GM21529 (cell line): ENCODE results near the gene FOXP1.

Experiments used
- ATAC-seq: cut with Tn5 transposase; IDR thresholded peaks from one replicate; pipeline ENCODE4 v1.9.1; 2021; ENCODE audit not compliant: unreplicated experiment

Gene FOXP1

DNA sequence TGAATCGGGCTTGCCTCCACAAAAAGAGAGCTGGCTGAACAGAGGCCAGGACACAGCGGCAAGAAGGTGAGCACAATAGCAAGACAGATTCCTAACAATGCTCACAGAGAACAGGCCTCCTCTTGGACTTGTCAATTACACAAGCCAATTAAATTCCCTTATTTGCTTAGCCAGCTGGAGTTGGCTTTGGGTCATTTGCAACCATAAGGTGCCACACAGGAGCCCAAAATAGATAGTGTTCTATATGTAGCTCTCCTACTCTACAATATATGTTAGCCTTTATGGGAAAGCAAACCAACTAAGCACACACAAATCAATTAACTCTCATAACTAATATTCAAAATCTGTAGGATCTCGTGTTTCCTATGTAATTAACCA is 335.6 kb downstream of the FOXP1 start:
- no peak for ATAC-seq

DNA sequence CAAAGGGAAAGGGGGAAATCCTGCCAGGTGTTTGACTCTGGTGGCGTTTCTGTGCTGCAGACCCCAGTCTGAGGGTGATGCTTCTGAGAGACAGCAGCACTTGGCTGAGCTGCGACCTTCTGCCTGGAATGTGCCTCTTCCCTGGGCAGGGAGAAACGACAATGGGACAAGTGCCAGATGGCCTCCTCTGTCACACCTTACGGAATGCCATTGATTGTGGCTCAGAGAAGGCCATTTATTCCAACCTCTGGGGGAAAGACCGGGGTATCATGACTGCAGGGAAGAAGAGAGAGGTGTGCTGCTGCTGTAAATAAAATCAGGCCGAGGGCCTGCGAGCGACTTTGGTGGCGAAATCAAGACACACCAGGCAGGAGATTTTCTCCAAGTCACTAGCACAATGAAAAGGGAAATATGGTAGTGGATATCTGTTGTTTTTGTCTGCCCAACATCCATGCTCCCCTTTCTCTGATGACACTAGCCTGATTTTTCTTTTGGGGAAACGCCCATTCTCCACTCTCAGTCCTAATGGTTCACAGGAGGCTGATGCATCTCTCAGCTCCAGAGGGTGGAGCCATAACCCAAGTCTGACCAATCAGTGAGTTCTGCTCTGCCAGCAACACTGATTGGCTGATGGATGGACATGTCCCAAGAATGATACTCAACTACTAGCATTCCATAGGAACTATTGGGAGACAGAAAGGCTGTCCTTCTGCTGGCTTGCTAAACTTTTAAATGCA is 336.1 kb downstream of the FOXP1 start:
- ATAC-seq = no peak

DNA sequence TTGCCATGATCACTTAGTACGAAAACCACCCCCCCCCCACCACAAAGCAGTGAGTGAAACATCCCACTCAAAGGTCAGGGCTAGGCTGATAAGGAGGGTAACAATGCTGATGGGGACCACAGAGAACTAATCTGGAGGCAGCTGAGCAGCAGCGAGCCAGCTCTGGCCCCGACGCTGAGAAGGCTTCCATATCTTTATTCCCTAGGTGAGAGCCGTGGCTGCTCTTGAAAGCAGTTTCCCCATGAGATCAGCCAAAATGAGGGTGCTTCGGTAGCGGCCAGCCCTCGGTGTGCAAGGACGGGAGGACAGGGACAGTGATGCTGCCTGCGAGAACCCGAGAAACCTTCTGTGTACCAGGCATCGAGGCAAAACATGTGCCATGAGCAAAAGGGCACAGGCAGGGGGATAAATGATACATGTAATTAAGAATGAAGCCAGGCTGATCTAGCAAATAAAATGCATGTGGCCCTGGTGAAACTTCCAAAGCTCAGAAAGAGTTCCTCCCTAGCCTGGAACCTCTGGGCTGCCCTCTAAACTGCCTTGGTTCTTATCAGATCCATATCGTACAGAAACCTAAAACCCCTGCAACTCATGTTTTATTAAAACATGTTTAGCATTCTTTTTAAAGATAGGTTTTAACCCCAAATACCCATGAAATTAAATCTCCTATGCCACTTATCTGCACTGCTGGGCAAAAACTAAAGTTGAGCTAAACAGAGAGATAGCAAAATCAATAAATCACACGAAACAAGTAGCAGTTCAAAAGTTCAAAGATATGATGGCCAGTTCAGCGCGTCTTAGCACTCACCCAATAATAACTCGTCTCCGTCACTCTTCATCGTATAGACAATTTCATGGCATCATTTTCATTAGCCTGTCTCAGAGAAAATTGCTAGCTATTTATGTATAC is 337.3 kb downstream of the FOXP1 start:
- no peak for ATAC-seq

DNA sequence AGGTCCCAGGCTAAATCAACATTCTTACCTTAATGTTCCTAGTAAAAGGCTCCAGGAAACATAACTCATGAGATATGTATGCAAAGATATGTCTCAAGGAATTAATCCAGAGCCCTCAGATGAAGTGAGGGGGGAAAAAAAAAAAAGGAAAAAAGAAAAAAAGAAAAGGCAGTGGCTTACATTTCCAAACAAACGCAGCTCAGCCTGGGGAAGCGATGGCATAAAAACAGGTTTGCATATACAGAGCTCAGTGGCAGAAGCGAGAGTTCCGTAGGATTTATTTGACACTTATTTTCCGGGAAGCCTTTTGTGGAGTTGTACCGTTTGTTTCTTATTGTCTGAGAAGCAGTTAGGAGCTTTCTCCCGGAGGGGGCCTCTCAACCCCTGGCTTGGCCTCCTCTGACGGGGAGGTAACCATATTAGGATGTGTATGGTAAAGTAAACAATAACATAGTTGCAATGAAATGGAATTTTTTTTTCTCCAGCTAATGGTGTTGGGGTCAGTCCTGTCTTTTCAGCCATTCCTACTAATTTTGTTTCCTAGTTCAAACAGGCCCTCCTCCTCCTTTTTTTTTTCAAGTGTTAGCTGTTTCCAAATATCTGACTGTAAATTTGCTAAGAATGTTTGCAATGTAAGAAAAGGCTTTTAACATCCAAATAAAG is 338.6 kb downstream of the FOXP1 start:
- ATAC-seq = no peak

DNA sequence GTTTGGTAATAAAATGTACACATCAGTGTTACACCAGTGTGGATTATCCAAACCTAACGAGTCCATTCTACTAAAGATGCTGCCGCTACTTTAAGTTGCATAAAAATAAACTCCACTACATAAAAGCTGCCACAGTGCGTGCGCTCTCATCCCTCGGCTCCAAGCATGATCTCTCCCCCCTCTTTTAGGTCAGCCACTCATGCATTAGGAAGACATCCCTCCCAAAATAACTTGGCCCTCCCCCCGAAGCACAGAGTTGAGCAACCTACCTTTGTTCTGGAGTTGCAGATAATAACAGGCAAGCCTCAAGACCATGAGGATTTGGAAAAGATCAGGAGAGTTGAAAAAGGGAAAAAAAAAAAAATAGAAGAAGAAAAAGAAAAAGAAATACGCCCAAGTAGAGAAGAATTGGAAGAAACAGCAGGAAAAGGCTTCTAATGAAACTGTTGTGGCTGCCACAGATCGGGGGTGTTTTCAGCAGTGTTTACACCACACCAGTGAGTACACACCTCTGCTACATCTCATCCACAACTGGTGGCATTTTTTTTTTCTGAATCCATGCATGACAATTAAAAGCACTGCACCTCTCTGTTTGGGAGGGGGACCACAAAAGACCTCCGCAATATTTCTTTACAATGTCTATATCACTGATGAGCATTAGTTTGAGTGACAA is 339.2 kb downstream of the FOXP1 start:
- no peak for ATAC-seq

DNA sequence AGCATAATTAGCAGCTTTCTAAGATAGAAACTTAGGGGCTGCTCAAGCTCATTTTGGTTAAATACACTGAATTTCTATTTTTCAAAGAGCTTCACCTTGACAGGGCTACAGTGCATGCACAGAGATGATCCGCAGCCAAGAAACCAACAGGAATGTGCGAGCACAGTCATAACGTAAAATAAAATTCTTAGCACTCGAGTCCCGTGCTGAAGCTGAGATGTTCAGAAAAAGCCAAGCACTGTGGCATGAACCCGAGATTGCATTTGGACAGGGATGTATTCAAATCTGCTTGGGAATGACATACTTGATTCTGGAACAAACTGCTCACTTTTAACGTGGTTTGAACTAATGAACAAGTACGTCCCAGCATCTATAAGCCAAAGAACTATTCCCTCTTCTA is 340.3 kb downstream of the FOXP1 start:
- no peak for ATAC-seq

DNA sequence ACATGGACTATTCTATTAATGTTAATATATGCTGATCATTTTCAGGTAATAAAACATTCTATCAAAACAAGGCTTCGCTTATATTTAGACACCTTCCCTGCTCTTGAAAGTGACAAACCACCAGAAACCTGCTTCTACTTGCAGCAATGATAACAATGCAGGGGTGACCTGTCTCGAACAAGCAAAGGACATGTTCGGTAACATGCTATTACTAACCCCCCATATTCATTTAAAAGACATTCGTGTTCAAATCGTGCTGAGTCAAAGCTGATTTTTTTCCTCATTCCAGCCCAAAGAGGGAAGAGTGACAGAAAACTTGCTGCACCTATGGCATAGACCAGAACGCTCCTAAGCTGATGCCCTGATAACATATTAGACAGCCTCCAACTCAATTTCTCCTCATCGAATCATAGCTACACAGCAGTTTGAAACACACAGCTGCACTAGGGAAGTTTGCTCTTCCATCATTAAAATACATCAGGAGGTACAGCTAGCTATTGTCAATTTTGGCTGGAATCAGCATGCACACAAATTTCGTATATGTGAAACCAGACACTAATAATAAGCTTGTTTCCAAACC is 341.5 kb downstream of the FOXP1 start:
- ATAC-seq = no peak

DNA sequence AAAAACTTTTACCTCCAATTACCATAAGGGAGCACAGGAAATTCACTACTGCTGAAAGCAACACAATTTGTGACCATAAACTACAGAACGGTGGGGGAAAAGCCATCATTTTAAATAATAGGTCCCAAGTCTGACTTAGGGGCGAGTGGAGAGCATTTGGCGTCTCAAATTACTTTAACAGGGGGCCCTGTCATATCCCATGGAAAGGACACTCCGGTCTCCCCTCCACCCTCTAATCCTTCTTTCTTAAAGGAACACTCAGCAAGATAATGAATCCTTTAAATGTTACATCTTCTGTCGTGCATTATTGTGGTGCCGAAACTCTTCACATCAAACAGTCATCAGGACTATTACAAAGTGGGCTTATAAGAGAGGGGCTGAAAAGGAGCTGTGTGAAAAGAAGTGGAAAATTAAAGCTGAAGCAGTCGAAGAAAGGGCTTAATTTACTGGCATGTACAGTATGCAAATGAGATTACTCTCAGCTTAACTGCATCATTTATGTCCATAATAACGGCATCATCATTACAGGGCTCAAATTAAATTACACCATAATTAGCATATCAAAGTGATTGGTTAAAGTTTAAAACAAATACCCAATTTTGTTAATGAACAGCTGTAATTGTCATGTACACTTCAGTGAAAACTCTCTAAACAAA is 342.2 kb downstream of the FOXP1 start:
- no peak for ATAC-seq

DNA sequence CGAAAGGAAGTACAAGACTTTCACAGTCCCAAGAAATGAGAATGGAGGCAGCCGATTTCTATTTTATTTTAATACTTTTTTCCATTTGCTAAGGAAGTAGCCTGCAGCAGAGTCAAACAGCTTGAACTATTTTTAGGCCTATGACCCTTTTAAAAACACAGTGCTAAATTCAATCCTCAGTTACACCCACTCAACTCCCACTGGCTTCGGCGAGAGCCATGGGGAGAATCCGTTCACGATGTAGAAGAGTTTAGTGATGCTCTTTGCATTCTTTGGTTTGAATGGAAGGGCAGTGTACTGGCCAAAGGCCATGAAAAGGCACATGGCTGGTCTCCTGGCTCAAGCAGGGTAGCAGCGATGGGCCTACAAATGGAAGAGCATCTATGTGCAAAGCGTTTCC is 343.5 kb downstream of the FOXP1 start:
- ATAC-seq = no peak

DNA sequence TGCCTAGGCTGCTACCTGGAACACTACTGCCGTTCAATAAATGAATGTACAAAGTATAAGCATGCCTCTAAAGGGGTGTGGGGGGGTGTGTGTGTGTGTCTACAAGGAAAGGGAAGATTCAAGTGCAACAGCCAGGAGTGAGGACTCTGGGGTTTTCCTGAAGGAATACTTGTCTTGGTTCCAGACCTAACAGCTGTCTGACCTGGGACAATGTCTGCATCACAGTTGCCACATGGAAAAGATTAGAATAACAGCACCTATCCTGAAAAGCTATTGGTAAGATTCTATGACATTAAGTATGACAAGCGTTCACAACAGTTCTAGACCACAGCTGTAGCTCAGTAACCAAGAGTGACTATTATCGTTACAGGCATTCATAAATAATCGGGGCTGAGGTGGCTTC is 345.2 kb downstream of the FOXP1 start:
- no peak for ATAC-seq

DNA sequence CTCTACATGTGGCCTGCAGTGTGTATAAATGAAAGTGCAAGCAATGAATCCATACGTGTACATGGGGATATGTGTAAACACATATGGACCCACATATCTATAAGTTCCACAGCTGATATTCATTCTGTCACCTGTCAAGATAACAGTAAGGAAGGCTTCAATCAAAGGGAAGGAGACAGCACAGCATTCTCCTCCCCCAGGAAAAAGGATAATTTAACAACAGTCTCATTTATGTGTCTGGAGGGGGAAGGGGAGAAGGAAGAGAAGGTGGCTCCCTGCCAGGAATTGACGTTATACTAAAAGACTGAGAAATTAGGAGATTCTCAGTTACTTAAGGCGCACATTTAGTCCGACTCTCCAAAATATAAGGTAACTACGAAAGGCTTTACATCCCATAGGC is 345.9 kb downstream of the FOXP1 start:
- no peak for ATAC-seq

DNA sequence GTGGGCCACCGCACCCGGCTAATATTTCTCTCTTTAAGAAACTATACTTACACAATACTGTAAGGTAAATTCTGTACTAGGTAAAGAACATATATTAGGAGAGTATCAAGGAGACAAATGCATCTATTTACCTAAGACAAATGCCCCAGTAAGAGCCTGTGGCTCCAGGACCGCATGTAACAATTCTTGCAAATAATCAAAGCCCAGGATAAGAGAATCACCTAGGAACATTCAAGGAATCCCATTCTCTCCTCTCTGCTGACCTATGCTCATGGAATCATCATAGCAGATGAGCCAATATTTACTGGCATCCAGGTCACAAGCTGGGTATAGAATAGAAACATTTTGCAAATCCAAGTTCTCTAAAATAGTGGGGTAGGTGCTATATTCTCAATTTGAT is 347.7 kb downstream of the FOXP1 start:
- no peak for ATAC-seq

DNA sequence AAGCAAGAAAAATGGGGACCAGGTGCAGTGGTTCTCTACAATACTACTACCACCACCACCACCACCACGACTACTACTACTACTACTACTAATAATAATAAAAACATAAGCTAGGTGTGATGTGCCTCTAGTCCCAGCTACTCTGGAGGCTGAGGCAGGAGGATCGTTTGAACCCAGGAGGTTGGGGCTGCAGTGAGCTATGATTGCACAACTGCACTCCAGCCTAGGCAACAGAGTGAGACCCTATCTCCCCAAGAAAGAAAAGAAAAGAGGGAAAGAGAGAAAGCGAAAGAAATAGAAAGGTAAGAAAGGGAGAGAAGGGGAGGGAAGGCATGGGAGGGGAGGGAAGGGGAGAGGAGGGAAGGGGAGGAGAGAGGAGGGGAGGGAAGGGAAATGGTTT is 350.6 kb downstream of the FOXP1 start:
- ATAC-seq = no peak

DNA sequence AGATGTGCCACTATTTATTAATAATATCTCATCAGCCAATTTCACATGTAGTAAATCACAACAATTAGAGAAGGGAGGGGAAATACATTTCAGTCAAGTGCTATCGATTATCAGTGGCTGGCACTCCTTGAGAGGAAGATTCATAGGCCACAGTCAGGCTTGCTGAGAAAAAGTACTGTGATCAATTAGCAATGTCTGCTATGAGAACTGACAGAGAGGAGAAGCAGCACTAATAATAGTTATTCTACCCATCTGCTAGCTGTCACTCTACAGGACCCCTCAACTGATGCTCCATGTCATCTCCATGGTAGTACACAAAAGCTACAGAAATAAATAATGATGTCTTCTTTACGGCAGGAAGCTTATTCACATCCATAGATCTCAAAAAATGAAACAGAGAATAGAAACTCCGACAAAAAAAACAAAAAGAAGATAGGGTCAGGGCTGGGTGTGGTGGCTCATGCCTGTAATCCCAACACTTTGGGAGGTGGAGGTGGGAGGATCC is 351.3 kb downstream of the FOXP1 start:
- ATAC-seq = no peak

DNA sequence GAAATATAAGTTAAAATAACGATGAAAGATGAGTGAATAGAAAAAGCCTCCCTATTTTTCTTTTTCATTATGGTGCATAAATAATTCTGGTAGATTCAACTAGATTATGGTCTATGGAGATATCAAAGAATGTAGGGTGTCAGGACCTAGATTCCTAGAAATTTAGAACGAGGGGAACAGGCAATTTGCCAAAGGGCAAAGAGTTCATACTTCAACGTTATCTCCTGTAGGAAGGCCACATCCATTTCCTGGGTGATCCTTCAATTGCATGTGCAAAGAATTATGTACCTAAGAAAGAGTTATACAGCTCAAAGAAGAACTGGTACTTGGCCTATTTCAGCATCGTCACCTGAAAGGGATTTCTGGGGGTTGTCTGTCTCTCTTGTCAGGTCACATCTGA is 351.8 kb downstream of the FOXP1 start:
- ATAC-seq = no peak

DNA sequence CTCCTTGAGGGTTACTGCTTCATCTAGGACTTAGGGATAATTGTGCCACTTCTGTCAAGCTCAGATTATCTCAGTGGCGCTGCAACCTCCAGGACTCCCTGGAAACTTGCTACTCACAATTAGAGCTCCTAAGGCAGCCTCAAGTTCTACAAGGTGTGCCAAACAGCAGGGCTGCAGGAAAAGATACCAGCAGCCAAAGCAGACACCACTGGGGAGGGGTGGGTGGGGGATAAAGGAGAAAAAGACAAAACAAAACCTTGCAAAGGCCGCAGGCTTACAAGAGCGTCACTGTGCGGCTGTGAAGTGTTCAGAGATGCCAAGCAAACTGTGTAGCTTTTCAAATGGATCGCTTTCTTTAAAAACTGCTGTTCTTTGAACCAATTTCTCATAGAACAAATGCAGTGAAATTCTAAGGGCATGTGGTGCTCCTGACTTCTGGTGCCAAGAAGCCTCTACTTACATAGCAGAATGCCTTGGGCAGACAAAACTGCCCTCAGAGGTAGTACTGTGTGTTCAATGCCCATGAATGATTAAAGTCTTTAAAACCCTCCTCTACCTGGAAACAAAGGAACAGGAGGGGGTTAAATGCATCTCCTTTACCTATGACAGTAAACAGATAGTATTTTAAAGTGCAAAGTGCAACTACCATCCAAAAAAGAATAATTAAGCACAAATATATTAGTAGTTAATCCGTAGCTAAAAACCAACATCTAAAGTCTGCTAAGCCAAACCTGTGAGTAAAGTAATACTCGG is 353.4 kb downstream of the FOXP1 start:
- no peak for ATAC-seq

DNA sequence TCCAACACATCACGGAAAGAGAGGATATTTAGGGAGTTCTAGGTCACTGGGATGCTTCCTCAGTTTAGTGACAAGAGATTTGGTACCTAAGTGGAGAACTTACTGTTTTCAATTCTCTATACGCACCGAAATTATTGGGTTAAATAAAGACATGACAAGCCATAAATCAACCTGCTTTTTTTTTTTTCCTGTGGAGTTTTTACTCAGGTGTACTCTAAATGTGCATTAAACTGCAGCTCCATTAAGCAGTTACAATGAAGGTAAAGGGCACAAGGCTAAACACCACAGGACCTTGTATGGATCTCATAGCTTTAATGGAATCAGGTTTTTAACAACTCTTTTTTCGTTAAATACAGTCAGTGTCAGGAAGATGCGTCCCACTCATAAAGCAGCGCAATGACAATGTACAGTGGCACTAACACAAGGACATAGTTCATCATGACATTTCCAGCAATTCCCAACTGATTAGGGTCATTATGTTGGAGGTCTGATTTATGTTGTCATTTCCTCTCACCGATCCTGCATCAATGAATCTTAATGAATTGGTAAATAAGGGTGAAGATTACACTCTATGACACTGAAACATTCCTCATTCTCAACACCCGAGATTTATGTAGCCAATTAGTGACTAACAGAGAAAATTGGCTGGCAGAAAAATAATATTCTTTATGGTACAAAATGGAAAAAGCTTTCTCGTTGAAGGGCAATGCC is 355.2 kb downstream of the FOXP1 start:
- ATAC-seq = no peak

DNA sequence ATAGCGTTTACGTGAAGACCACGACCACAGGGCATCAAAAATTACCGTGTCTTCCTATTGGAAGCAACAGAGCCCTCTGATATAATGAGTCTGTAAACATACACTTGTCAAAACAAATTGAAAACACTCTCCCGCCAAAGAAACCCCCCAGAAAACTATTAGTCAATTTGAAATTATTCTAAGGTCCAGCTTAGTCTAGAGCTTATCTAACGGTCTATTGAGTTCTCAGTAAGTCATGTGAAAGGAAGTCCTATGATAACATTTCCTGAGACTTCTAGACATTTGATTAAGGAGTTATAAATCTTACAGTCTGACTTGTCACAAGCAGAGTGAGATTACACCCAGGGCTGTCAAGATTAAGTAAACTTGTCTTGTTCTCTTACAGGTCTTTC is 356.3 kb downstream of the FOXP1 start:
- ATAC-seq = peak; percentile 16
